Measurements from ENCODE around the gene PAQR3. TPM values are rescaled to one million over a fixed set of nuclear protein-coding genes. Genes with fewer than 3 reads are reported as not detected.
"Not testable (repeated sequence)": the region's sequence is repeated elsewhere in the genome, so short reads cannot be mapped to it uniquely, and the experiment has no call there.

PAQR3 gene
- total RNA-seq, 2 experiments from 2014 or later: 29.5 to 30.7 TPM

DNA sequence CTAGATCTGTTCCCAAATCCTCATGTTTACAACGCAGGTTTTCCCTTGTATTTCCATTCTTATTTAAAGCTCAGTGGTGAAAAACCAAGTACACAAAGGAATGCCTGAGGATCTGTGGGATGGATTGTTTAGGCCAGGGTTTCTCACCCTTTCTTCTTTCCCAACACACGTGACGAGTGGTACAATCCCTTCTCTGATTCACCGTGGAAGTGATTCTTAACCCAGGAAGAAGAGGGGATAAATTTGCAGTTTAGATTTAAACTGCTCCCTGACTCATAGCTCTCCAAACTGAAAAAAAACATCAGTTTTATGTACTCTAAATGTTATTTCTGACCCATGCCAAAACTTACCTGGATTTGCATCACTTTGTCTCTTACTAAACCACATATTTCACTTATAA lies 17.0 kb downstream of the PAQR3 start:
- Histone ChIP-seq H3K36me3 (ENCODE audit: insufficient read depth, low read length) (peaks cover 48% of the 10 kb centered on the region), H3K4me3 (ENCODE audit: low read length) (no peak overlapping the region), H3K4me1 (ENCODE audit: insufficient read depth, low read length) (no peaks in the 10 kb centered on the region), H3K27me3 (ENCODE audit: control insufficient read depth in 1 of 2, insufficient read depth in 2 of 2, low read length in 2 of 2) (no peaks in the 10 kb centered on the region), H3K9me3 (ENCODE audit: control insufficient read depth in 1 of 2, insufficient read depth in 1 of 2, low read length in 2 of 2) (no peaks in the 10 kb centered on the region), H3K27ac (ENCODE audit: low read depth in 1 of 2, low read length in 2 of 2) (no peak overlapping the region)
- Mint-ChIP-seq H3K36me3 (ENCODE audit: low read depth) (peaks cover 57% of the 10 kb centered on the region), H3K4me1 (ENCODE audit: low read depth) (no peaks in the 10 kb centered on the region), H3K9me3 (no peaks in the 10 kb centered on the region), H3K27ac (no peak overlapping the region), H3K27me3 (no peaks in the 10 kb centered on the region), H3K4me3 (no peak overlapping the region)
- ChIA-PET POLR2A (no interaction called here), CTCF (interaction anchor here (1.1 kb wide), 1 partner anchor 9 kb away, joined by 3 read pairs; no protein-coding TSS in a partner anchor)
- no peak for DNase-seq
- TF ChIP-seq, protein P1, sequence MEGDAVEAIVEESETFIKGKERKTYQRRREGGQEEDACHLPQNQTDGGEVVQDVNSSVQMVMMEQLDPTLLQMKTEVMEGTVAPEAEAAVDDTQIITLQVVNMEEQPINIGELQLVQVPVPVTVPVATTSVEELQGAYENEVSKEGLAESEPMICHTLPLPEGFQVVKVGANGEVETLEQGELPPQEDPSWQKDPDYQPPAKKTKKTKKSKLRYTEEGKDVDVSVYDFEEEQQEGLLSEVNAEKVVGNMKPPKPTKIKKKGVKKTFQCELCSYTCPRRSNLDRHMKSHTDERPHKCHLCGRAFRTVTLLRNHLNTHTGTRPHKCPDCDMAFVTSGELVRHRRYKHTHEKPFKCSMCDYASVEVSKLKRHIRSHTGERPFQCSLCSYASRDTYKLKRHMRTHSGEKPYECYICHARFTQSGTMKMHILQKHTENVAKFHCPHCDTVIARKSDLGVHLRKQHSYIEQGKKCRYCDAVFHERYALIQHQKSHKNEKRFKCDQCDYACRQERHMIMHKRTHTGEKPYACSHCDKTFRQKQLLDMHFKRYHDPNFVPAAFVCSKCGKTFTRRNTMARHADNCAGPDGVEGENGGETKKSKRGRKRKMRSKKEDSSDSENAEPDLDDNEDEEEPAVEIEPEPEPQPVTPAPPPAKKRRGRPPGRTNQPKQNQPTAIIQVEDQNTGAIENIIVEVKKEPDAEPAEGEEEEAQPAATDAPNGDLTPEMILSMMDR (IDR thresholded peaks at IDR 0.05): no peak
- ATAC-seq (ENCODE audit: poor library complexity): no peak
- intact Hi-C loops (cut with DNase I, micrococcal nuclease): no loop called here

DNA sequence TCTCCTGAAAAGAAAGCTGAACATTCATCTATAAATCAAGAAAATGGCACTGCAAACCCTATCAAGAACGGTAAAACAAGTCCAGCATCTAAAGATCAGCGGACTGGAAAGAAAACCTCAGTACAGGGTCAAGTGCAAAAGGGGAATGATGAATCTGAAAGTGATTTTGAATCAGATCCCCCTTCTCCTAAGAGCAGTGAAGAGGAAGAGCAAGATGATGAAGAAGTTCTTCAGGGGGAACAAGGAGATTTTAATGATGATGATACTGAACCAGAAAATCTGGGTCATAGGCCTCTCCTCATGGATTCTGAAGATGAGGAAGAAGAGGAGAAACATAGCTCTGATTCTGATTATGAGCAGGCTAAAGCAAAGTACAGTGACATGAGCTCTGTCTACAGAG lies 28.6 kb downstream of the PAQR3 start:
- CTCF ChIA-PET: no interaction called here
- H3K27me3 ChIP-seq (ENCODE audit: control insufficient read depth in 1 of 2, insufficient read depth in 2 of 2, low read length in 2 of 2): no peaks in the 10 kb centered on the region
- peaks cover 3% of the 10 kb centered on the region for H3K36me3 ChIP-seq (ENCODE audit: insufficient read depth, low read length)
- H3K4me3 ChIP-seq (ENCODE audit: low read length): no peak overlapping the region
- POLR2A ChIA-PET: no interaction called here
- no peaks in the 10 kb centered on the region for H3K9me3 ChIP-seq (ENCODE audit: control insufficient read depth in 1 of 2, insufficient read depth in 1 of 2, low read length in 2 of 2)
- H3K27ac Mint-ChIP-seq: no peak overlapping the region
- H3K4me3 Mint-ChIP-seq: no peak overlapping the region
- TF ChIP-seq, protein P1 (IDR thresholded peaks at IDR 0.05): no peak
- no peaks in the 10 kb centered on the region for H3K27me3 Mint-ChIP-seq
- ATAC-seq (ENCODE audit: poor library complexity) (no peak), DNase-seq (no peak)
- no peaks in the 10 kb centered on the region for H3K4me1 ChIP-seq (ENCODE audit: insufficient read depth, low read length)
- no peaks in the 10 kb centered on the region for H3K9me3 Mint-ChIP-seq
- no peak overlapping the region for H3K27ac ChIP-seq (ENCODE audit: low read depth in 1 of 2, low read length in 2 of 2)
- intact Hi-C loops (cut with DNase I, micrococcal nuclease): no loop called here
- H3K36me3 Mint-ChIP-seq (ENCODE audit: low read depth): peaks cover 42% of the 10 kb centered on the region
- H3K4me1 Mint-ChIP-seq (ENCODE audit: low read depth): no peaks in the 10 kb centered on the region

DNA sequence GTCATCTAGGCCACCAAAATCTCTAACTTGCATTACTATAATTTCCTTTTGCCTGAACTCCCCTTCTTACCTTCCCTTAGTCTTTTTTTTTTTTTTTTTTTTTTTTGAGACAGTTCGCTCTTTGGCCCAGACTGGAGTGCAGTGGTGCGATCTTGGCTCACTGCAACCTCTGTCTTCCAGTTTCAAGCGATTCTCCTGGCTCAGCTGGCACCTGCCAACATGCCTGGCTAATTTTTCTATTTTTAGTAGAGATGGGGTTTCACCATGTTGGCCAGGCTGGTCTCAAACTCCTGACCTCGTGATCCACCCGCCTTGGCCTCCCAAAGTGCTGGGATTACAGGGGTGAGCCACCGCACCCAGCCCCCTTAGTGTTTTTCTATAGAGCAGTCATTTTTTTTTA lies 30.3 kb downstream of the PAQR3 start:
- H3K4me1 Mint-ChIP-seq (ENCODE audit: low read depth); H3K27ac Mint-ChIP-seq; POLR2A ChIA-PET; H3K4me3 Mint-ChIP-seq; H3K4me1 ChIP-seq (ENCODE audit: insufficient read depth, low read length); intact Hi-C loops (cut with DNase I, micrococcal nuclease); H3K36me3 ChIP-seq (ENCODE audit: insufficient read depth, low read length); H3K27ac ChIP-seq (ENCODE audit: low read depth in 1 of 2, low read length in 2 of 2); H3K4me3 ChIP-seq (ENCODE audit: low read length); H3K9me3 ChIP-seq (ENCODE audit: control insufficient read depth in 1 of 2, insufficient read depth in 1 of 2, low read length in 2 of 2); DNase-seq; CTCF ChIA-PET; H3K27me3 ChIP-seq (ENCODE audit: control insufficient read depth in 1 of 2, insufficient read depth in 2 of 2, low read length in 2 of 2); ATAC-seq (ENCODE audit: poor library complexity); H3K27me3 Mint-ChIP-seq; H3K9me3 Mint-ChIP-seq: not testable (repeated sequence)
- H3K36me3 Mint-ChIP-seq (ENCODE audit: low read depth): peaks cover 27% of the 10 kb centered on the region

DNA sequence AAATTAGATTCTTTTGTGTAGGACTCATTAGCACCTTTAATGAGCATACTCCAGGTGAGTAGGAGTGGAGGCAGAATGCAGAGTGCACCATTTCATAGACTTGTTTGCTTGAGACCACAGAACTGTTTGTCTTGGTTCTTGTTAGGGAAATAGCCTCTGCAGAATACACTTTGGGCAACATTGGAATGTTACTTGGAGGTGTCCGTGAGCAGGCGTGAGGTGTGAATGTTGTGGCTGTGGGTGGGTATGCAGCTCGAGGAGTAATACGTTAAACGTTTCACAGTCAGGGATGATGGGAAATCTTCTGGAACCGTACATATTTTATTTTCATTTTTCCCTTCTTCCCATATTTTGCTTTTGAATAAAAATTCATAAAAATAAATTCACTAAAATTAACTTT lies 31.6 kb downstream of the PAQR3 start:
- DNase-seq (no peak), ATAC-seq (ENCODE audit: poor library complexity) (no peak)
- intact Hi-C loops (cut with DNase I, micrococcal nuclease): no loop called here
- Histone ChIP-seq H3K4me3 (ENCODE audit: low read length) (no peak overlapping the region), H3K9me3 (ENCODE audit: control insufficient read depth in 1 of 2, insufficient read depth in 1 of 2, low read length in 2 of 2) (no peaks in the 10 kb centered on the region), H3K27me3 (ENCODE audit: control insufficient read depth in 1 of 2, insufficient read depth in 2 of 2, low read length in 2 of 2) (no peaks in the 10 kb centered on the region), H3K27ac (ENCODE audit: low read depth in 1 of 2, low read length in 2 of 2) (no peak overlapping the region), H3K4me1 (ENCODE audit: insufficient read depth, low read length) (no peaks in the 10 kb centered on the region), H3K36me3 (ENCODE audit: insufficient read depth, low read length) (peaks cover 3% of the 10 kb centered on the region)
- TF ChIP-seq, protein P1 (IDR thresholded peaks at IDR 0.05): no peak
- peaks cover 18% of the 10 kb centered on the region for H3K36me3 Mint-ChIP-seq (ENCODE audit: low read depth)
- POLR2A ChIA-PET: no interaction called here
- no peak overlapping the region for H3K4me3 Mint-ChIP-seq
- CTCF ChIA-PET: no interaction called here
- no peak overlapping the region for H3K27ac Mint-ChIP-seq
- H3K4me1 Mint-ChIP-seq (ENCODE audit: low read depth): no peaks in the 10 kb centered on the region
- H3K9me3 Mint-ChIP-seq: no peaks in the 10 kb centered on the region
- no peaks in the 10 kb centered on the region for H3K27me3 Mint-ChIP-seq
